HepG2 (cell line): Measurements from ENCODE around the gene TCAP. TPM values are rescaled to one million over a fixed set of nuclear protein-coding genes. Genes with fewer than 3 reads are reported as not detected.

Experiments
- ATF7-NPFF ChIP-seq: sonication (generic); formaldehyde crosslinking; IDR thresholded peaks from 2 replicates; pipeline ENCODE4 v1.8.1; 2023; ENCODE audit warnings: mild to moderate bottlenecking, low read depth, missing genetic modification reagents, moderate library complexity
- BCL6 ChIP-seq: IDR thresholded peaks from 2 replicates; pipeline ENCODE4 v1.6.1; 2016; ENCODE audit warnings: missing genetic modification reagents, missing compliant biosample characterization
- FOSL2 ChIP-seq: sonication (generic); formaldehyde crosslinking; IDR thresholded peaks from 2 replicates; pipeline ENCODE4 v1.4.0; 2020; ENCODE audit warnings: missing genetic modification reagents
- HDAC1 ChIP-seq: sonication (generic); formaldehyde crosslinking; IDR thresholded peaks from 2 replicates; pipeline ENCODE4 v1.5.1; 2020; ENCODE audit warnings: mild to moderate bottlenecking, missing genetic modification reagents
- HNF4G ChIP-seq, 2 experiments: sonication (generic) in 1 of 2; formaldehyde crosslinking in 1 of 2; IDR thresholded peaks; 2 replicates each; pipeline versions ENCODE4 v1.4.0 to v1.6.1; 2011 to 2020; ENCODE audit warnings: borderline replicate concordance in 2 of 2, low read depth in 2 of 2, mild to moderate bottlenecking in 2 of 2, low read length in 1 of 2, missing genetic modification reagents in 1 of 2, moderate library complexity in 1 of 2
- HNRNPUL1 ChIP-seq: fragments of 200-400 bp; formaldehyde crosslinking; IDR thresholded peaks from 2 replicates; pipeline ENCODE4 v1.6.1; 2017; ENCODE audit warnings: low read depth, mild to moderate bottlenecking, low read length, moderate library complexity
- HOXD1 ChIP-seq: sonication (generic); formaldehyde crosslinking; IDR thresholded peaks from 2 replicates; pipeline ENCODE4 v1.5.0; 2020; ENCODE audit warnings: missing genetic modification reagents
- ONECUT2 ChIP-seq: sonication (generic); formaldehyde crosslinking; IDR thresholded peaks from 2 replicates; pipeline ENCODE4 v1.4.0; 2020; ENCODE audit warnings: missing genetic modification reagents
- TAF1 ChIP-seq: sonication (generic); formaldehyde crosslinking; IDR thresholded peaks from 2 replicates; pipeline ENCODE4 v1.4.0; 2020; ENCODE audit warnings: missing genetic modification reagents
- THRA ChIP-seq: sonication (generic); formaldehyde crosslinking; IDR thresholded peaks from 2 replicates; pipeline ENCODE4 v1.4.0; 2020; ENCODE audit warnings: missing genetic modification reagents, borderline replicate concordance
- ZNF292 ChIP-seq: sonication (generic); formaldehyde crosslinking; IDR thresholded peaks from 2 replicates; pipeline ENCODE4 v1.8.1; 2022; ENCODE audit warnings: mild to moderate bottlenecking, low read depth, missing genetic modification reagents, borderline replicate concordance
- ZNF614 ChIP-seq: IDR thresholded peaks from 2 replicates; pipeline ENCODE4 v1.6.1; 2018; ENCODE audit warnings: missing biosample characterization, missing genetic modification reagents, inconsistent platforms, borderline replicate concordance
- polyA plus RNA-seq, 8 experiments: library from polyadenylated mRNA; depleted of rRNA in 3 of 8; stranded (reverse) in 7 of 8; unstranded in 1 of 8; fragments of >200 nt; fragmentation: Illumina TruSeq in 4 of 8; extraction: Trizol in 4 of 8; gene quantifications; 2 replicates each; pipeline versions ENCODE4 v1.2.1 to v1.2.3, GENCODE V29; 2011 to 2016; ENCODE audit warnings: low read depth in 4 of 8, missing spikeins in 1 of 8, mixed read lengths in 1 of 8; ENCODE audit not compliant: insufficient read depth in 1 of 8
- total RNA-seq, 5 experiments: library from RNA; depleted of rRNA; stranded (reverse); fragments of >200 nt; fragmentation: Illumina TruSeq; extraction: Trizol; gene quantifications; 2 replicates each; pipeline ENCODE4 v1.2.3, GENCODE V29; 2016; ENCODE audit warnings: low read depth in 1 of 5
- TF ChIP-seq, protein P1 (sequence below): sonication (generic); formaldehyde crosslinking; IDR thresholded peaks from 2 replicates; pipeline ENCODE4 v1.4.0; 2020; ENCODE audit warnings: missing genetic modification reagents, borderline replicate concordance

Gene TCAP
- total and polyA plus RNA-seq, 2 of the 13 experiments (the other 11 are each of a cell fraction or from before 2014, with no cell fraction given): 0.24 to 0.65 TPM

GRCh38 chr17:39687101-39687545 lies 22.0 kb downstream of the TCAP start (continued):
- no peak for TF ChIP-seq TAF1
- TF ChIP-seq HDAC1 (CRISPR knock-in tag): peak; percentile 46
- TF ChIP-seq HNF4G (IDR thresholded peaks at IDR 0.05; ENCODE audit: borderline replicate concordance, low read depth, low read length): peak; percentile 87
- TF ChIP-seq HNF4G (CRISPR knock-in tag; IDR thresholded peaks at IDR 0.05; ENCODE audit: borderline replicate concordance, low read depth): peak; percentile 72
- TF ChIP-seq ZNF614 (CRISPR knock-in tag): 0 out of 2 replicates have a peak, but pooled peaks have one; percentile 13
- TF ChIP-seq HOXD1 (CRISPR knock-in tag): 0 out of 2 replicates have a peak, but pooled peaks have one; percentile 48
- no peak for TF ChIP-seq HNRNPUL1
- no peak for TF ChIP-seq ZNF292 (CRISPR knock-in tag)
- no peak for TF ChIP-seq ATF7-NPFF (CRISPR knock-in tag)
- peak; percentile 81 for TF ChIP-seq ONECUT2 (CRISPR knock-in tag)
- TF ChIP-seq BCL6: peak; percentile 41; the same call in 1 of the 2 replicates
- TF ChIP-seq THRA (CRISPR knock-in tag): 0 out of 2 replicates have a peak, but pooled peaks have one; percentile 14
- TF ChIP-seq, protein P1, sequence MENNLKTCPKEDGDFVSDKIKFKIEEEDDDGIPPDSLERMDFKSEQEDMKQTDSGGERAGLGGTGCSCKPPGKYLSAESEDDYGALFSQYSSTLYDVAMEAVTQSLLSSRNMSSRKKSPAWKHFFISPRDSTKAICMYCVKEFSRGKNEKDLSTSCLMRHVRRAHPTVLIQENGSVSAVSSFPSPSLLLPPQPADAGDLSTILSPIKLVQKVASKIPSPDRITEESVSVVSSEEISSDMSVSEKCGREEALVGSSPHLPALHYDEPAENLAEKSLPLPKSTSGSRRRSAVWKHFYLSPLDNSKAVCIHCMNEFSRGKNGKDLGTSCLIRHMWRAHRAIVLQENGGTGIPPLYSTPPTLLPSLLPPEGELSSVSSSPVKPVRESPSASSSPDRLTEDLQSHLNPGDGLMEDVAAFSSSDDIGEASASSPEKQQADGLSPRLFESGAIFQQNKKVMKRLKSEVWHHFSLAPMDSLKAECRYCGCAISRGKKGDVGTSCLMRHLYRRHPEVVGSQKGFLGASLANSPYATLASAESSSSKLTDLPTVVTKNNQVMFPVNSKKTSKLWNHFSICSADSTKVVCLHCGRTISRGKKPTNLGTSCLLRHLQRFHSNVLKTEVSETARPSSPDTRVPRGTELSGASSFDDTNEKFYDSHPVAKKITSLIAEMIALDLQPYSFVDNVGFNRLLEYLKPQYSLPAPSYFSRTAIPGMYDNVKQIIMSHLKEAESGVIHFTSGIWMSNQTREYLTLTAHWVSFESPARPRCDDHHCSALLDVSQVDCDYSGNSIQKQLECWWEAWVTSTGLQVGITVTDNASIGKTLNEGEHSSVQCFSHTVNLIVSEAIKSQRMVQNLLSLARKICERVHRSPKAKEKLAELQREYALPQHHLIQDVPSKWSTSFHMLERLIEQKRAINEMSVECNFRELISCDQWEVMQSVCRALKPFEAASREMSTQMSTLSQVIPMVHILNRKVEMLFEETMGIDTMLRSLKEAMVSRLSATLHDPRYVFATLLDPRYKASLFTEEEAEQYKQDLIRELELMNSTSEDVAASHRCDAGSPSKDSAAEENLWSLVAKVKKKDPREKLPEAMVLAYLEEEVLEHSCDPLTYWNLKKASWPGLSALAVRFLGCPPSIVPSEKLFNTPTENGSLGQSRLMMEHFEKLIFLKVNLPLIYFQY (CRISPR knock-in tag): peak; percentile 83
- TF ChIP-seq FOSL2 (CRISPR knock-in tag): 0 out of 2 replicates have a peak, but pooled peaks have one; percentile 14
